GM06990 (cell line): ENCODE measurements around the gene ARHGAP32.

ENCODE experiments used
- DNase-seq: peaks from one replicate; pipeline ENCODE4 v3.0.0-alpha.2; 2011; ENCODE audit not compliant: insufficient read length; ENCODE audit errors: extremely low read depth
- H3K27me3 ChIP-seq: replicated peaks from 2 replicates; pipeline ENCODE4 v1.6.0; 2011; ENCODE audit warnings: low read length; ENCODE audit not compliant: control insufficient read depth, insufficient read depth
- H3K36me3 ChIP-seq: 2 replicates; pipeline ENCODE4 v1.5.1; 2011; ENCODE audit warnings: low read length; ENCODE audit not compliant: control insufficient read depth, insufficient read depth
- H3K4me3 ChIP-seq: replicated peaks from 2 replicates; pipeline ENCODE4 v1.5.1; 2011; ENCODE audit warnings: low read depth, mild to moderate bottlenecking, control low read depth, low read length
- CTCF ChIP-seq: IDR thresholded peaks from 2 replicates; pipeline ENCODE4 v1.5.1; 2011; ENCODE audit warnings: low read length, control low read depth, mild to moderate bottlenecking, inconsistent platforms; ENCODE audit not compliant: insufficient read depth, poor library complexity, severe bottlenecking

The ARHGAP32 gene

DNA sequence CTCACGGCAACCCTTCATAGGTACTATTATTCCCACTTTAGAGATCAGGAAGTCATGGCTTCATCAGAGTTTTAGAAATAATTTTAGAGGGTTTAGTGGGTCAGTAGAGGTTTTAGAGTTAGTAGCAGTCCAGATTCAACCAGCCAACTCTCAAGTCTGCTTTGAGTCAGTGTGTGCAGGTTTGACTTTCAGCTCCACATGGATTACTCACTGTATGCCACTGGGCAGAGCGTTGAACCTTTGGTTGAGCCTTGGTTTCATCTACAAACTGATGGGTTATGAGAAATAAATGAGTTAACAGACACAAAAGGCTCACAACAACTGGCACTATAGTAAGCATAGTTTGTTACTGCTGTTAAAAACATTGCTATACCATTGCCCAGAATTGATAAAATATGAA, 230.5 kb downstream of the ARHGAP32 start:
- no peaks in the 10 kb centered on the region; the same call in 1 of the 2 replicates for H3K27me3 ChIP-seq
- no peaks in the 10 kb centered on the region for H3K36me3 ChIP-seq
- no peak for DNase-seq
- H3K4me3 ChIP-seq = no peak overlapping the region
- no peak for TF ChIP-seq CTCF

- no peaks in the 10 kb centered on the region for H3K36me3 ChIP-seq
- no peak for DNase-seq
- H3K4me3 ChIP-seq = no peak overlapping the region
- H3K27me3 ChIP-seq = no peaks in the 10 kb centered on the region; the same call in 1 of the 2 replicates
- no peak for TF ChIP-seq CTCF
These were observed 235.0 kb downstream of the ARHGAP32 start for GRCh38 chr11:128957202-128957482.

- no peak for DNase-seq
- H3K36me3 ChIP-seq = no peaks in the 10 kb centered on the region
- TF ChIP-seq CTCF = peak; percentile 56
- no peak overlapping the region for H3K4me3 ChIP-seq
- H3K27me3 ChIP-seq = no peaks in the 10 kb centered on the region; the same call in 1 of the 2 replicates
These were observed 235.5 kb downstream of the ARHGAP32 start for GRCh38 chr11:128956401-128957201.

- H3K36me3 ChIP-seq = no peaks in the 10 kb centered on the region
- no peak for TF ChIP-seq CTCF
- no peak overlapping the region for H3K4me3 ChIP-seq
- DNase-seq = no peak
- no peaks in the 10 kb centered on the region; the same call in 1 of the 2 replicates for H3K27me3 ChIP-seq
These were observed 236.5 kb downstream of the ARHGAP32 start for GRCh38 chr11:128955636-128956035.

- no peak for DNase-seq
- no peak for TF ChIP-seq CTCF
- no peaks in the 10 kb centered on the region; the same call in 1 of the 2 replicates for H3K27me3 ChIP-seq
- H3K4me3 ChIP-seq = no peak overlapping the region
- H3K36me3 ChIP-seq = no peaks in the 10 kb centered on the region
These were observed 239.0 kb downstream of the ARHGAP32 start for GRCh38 chr11:128953151-128953550.
